Germinal center (tissue), 1 donor: ENCODE measurements around the gene JMJD4.
"Not testable (repeated sequence)": the region's sequence is repeated elsewhere in the genome, so short reads cannot be mapped to it uniquely, and the experiment has no call there.

Experiments
- DNase-seq: peaks from one replicate; pipeline ENCODE4 v3.0.0; 2012; ENCODE audit warnings: mixed read lengths, low spot score

JMJD4 gene

DNA sequence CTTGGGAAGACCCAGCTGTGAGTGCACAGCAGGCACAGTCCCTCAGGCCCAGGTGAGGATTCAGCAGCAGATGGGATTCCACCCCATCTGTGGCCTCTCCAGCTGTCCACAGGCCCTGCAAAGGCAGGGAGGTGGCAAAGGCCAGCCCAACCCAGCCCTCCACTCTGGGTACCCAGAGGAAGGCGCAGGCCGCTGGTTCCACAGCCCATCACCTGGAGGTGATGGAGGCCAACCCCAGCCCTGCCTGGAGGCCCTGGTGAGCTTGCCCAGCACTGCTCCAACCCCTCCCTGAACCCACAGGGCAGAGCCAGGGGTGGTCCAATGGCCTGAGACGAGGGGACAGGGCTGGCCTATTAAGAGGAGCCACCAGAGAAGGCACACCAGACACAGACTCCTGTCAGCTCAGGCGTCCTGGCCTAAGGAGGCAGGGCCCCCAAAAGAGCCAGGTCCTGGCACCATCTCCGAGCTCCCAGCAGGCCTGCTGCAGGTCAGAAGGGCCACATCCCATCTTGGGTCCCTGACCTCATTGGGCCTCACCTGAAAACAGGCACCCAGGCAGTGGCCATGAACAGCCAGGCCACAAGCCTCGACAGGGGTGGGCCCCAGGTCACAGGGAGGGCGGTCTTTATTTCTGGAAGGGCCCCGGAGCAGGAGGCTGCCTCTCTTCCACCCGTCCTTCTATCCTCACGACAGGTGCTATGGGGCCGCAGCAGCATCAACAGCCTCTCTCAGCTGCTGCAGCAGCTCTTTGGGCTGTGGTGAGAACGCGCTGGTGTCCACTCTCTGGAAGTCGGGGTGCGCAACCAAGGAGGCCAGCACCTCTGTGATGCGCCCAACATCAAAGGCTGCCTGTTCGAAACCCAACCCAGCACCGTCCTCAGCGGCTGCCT is 3.2 kb downstream of the JMJD4 start:
- DNase-seq, result no peak

DNA sequence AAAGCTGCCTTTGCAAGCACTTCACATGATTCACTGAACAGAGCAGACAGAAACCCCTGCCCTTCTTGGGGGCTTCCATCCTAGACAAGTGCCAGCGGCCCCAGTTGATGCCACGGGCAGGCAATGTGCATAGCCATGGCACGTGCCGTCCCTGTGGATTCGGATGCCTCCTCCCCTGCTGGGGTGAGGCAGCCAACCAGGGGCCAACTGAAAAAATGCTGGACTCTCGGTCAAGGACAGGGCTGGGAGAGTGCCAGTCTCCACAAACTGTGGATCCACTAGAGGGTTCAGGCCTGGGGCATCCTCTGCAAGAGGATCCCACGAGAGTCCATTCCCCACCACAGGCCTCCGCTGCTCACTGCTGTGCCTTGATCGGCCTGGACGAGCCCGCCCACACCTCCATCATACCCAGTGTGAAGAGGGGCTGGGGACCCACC is 3.8 kb downstream of the JMJD4 start:
- no peak for DNase-seq

DNA sequence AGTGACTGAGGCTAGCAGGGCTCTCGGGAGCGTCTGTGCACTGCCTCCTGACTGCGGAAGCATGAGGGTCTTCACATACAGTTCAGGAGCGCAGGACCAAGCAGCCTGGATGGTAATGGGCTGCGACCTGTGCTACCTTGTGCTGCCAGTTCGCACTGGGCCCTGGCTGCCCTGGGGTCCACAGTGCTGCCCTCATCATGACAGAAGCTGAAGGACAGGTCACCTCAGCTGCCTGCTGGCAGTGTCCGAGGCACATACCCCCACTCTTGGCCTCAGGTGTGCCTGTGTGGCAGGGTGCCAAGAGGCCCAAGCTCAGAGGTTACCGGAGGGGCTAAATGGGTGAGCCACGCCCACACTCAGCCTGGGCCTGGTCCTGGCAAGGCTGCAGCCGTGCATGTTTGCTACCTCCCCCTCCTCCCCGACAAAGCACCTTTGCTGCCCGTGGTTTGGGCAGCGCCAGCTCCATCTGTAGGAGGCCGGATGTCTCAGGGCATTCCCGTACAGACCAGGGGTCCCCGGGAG is 4.4 kb downstream of the JMJD4 start:
- DNase-seq, result no peak

DNA sequence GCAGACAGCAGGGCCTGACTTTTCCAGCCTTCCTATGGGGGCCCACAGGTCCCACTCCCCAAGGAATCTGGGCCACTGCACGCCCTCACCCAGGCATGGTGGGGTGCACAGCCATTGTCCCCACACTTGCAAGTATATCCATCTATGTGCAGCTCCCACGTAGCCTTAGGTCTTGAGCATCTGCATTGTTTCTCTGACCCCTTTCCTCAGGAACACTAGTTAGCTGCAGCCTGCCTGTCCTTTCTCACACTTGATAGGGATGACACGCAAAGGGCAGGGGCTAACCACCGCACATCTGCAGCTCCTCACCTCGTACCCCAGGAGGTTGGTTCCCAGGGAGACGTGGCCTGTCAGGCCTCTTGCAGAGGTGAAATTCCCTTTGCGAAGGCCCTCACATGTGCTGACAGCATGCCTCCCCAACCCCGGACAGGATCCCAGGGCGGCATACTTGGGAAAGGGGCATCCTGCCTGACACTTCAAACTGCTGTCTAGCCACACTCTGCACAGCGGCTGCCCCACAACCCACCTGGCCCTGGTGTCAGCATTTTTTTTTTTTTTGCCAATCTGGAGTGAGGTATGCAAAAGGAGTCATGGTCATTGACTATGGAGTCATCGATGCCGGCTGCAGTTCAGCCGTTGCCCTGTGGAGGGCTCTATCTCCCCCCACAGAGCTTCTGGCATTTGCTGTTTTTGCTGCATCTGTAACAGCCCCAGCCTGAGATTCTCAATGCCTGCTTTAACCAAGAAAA is 5.0 kb downstream of the JMJD4 start:
- DNase-seq, result peak; percentile 75

DNA sequence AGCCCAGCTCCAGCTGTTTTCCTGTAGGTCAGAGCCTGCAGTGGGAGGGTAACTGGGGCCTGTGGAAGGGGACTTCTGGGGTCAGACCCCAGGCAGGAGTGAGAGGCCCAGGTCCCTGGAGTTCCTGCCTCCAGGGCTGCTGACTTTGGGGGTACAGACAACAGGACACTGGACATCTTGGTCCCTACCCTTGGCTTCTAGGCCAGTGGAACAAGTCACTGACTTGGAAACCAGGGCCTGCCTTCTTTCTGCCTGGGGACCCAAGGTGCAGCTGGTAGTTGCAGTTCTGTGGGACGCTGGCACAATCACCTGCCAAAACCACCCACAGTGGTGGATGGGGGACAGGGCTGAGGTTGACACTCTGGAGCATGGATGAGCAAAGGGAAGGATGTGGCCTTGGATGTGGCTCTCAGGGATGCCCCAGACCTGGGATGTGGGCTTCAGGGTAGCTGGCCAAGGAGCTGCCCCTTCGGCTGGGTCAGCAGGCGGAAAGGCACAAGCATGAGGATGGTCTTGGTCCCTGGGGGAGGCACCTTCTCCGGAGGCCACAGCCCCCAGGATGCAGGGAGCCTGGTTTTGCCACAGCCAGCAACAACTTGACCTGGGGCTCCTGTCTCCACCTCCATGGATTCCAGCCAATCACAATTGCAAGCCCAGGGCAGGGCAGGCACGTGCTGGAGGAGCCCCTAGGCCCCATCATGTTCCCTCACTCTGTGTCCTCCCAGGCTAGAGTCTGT is 5.8 kb downstream of the JMJD4 start:
- no peak for DNase-seq

DNA sequence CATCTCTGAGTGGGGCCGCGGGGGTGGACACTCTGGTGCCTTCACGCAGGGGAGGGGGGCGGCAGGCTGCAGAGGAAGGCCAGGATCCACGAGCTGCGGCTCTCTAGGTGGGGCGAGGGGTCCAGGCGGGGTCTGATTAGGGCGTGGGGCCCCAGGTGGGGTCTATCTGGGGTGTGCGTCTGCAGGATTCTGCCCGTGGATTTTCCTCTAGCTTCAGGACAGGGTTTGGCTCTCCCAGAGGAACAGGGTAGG is 6.3 kb downstream of the JMJD4 start:
- DNase-seq, result no peak

DNA sequence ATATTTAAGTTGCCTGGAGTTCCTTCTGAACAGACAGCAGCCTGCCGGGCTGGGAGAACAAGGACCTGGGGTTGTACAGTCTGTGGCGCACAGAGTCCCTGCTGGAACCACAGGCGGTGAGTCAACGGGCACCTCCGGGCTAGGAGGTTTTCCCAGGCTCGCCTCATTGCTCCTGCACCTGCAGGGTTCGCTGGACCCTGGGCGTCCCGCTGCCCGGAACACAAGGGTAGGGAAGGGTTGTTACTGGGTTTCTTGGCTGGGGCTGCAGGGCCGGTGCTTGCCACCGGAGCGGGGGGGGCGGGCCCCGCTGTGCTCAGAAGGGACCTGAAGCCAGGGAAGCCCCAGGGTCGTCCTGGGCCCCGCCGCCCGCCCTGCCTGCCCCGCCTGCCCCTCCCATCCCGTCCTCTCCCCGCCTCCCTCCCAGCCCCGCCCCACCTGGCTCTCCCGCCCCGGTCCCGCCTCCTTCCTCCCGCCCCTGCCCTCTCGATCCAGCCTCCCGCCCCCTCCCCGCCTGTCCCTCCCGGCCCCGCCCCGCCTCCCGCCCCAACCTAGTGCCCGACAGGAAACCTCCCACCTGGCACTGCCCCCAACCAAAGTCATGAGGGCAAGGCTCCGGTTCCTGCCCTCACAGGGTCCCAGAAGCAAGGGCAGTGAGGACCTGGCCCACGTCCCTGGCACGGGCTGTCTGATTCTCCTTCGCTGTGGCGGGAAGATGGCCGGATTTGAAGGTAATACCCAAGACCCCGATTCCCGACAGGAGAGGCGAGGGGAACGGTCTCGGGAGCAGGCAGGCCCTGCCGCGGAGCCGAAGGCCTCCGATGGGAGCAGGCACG is 6.8 kb downstream of the JMJD4 start:
- peak; percentile 78 for DNase-seq

DNA sequence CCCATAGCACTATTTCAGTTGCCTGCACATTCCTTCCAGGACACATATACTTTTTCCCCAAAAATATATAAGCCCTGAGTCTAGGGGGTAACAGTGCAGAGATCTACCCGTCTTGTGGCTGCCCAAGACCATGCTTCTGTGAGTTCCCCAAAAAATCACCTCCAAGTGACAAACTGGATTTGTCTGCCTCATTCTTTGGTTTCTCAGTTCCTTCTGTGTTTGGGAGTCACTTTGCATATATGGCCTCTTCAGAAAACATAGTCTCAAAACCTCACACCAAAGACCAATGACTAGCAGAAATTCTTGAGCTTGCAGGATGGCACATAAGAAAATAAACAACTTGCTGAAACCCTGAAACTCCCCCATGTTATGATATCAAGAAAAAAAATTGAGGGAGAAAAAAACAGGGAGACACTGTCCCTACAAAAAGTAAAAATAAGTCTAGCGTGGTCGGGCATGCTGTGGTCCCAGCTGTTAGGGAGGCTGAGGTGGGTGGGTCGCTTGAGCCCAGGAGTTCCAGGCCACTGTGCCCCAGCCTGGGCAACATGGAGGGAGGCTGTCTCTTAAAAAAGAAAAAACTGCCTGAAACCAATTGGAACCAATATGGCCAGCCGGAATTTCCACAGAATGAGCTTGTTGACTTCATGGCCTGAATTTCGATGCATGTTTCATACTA is 8.0 kb downstream of the JMJD4 start:
- DNase-seq, result no peak

DNA sequence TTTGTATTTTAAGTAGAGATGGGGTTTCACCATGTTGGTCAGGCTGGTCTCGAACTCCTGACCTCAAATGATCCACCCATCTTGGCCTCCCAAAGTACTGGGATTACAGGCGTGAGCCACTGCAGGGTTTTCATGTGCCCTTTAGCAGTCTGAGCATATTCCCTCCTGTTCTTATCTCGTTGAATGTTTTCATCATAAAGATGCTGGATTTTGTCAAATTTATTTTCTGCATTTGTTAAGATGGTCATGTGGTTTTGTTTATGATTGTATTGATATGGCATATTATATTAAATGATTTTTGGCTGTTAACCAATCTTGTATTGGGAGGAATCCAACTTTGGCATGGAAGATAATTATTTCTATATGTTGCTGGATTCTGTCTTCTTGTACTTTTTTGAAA is 8.8 kb downstream of the JMJD4 start:
- no peak for DNase-seq

DNA sequence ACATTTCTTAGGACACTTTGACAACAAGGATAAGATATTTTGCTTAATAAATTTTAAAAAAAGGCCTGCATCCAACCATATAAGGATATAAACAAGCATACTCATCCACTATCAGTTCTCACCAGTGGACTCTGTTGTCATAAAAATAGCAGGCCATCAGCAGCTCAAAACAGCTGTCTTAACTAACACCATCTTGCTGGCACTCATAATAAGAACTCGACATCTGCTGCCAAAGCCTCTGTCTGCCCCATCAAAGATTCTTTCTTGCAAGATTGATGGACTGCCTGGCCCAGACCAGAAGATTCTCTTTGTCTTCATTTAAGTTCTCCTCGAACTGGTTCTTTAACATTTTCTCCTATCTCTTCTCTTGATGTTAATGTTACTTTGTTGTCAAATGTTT is 10.1 kb downstream of the JMJD4 start:
- DNase-seq, result no peak

DNA sequence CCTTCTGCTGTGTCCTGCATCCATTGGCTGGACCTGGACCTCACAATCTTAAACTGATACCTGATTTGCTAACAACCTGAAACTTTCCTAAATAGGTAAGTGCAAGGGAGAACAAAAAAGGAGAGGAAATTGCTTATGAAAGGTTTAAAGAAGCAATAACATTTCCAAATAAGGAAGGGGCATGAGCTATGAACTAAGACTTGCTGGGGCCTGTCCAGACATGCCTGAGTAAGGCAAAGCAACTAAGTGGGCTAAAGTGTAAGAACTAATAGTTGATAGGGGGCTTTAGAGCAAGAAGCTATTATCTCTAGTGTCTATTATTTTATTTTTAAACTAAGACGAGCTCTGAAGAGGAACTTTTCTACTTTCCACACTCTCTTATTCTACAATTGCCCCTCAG is 11.6 kb downstream of the JMJD4 start:
- DNase-seq, result no peak

DNA sequence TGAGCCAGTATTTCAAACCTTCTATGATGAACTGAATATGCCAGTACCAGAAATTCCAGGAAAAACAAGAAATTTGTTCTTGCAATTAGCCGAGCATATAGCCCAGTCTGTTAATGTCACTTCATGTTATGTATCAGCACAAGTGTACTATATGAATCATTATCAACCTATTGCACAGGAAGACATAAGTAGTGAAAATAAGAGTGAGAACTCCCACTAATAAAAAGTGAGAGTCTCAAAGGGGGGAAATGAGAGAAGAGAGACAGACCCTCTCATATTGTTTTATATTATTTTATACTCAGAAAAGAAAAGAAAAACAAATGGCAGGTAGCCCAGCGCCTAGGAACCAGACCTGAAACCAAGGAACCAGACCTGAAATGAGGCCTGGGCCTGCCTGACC is 16.2 kb downstream of the JMJD4 start:
- no peak for DNase-seq

DNA sequence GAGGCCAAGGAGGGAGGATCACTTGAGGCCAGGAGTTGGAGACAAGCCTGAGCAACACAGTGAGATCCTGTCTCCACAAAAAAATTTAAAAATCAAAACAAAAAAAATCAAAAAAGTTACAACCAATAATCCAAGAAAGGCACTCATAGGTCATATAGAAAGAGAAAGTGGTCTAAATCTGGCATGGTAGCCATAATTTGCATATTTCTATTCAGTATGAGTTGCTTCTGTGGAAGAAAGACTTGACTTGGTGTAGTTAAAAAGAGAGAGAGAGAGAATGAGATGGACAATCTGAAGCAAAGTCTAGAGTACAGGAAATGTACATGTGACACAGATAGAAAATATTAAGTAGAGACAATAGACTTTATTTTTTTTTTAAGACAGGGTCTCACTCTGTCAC is 22.5 kb downstream of the JMJD4 start:
- DNase-seq, result no peak

DNA sequence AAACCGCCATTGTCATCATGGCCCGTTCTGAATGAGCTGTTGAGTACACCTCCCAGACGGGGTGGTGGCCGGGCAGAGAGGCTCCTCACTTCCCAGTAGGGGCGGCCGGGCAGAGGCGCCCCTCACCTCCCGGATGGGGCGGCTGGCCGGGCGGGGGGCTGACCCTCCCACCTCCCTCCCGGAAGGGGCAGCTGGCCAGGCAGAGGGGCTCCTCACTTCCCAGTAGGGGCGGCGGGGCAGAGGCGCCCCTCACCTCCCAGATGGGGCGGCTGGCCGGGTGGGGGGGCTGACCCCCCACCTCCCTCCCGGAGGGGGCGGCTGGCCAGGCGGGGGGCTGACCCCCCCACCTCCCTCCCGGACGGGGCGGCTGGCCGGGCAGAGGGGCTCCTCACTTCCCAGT is 24.6 kb downstream of the JMJD4 start:
- DNase-seq, result not testable (repeated sequence)

DNA sequence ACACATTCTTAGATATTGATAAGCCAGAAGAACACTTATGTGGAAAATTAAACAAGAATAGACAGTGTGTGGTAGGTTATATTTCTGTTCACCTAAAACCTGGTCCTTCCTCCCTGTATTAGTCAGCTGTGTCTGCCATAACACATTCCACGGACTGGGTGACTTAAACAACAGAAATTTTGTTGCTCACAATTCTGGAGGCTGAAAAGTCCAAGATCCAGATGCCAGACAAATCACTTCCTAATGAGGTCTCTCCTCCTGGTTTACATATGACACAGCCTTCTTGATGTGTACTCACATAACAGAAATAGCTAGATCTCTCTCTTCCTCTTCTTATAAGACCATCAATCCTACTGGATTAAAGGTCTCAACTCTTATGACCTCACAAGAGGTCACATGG is 25.7 kb downstream of the JMJD4 start:
- DNase-seq, result no peak

DNA sequence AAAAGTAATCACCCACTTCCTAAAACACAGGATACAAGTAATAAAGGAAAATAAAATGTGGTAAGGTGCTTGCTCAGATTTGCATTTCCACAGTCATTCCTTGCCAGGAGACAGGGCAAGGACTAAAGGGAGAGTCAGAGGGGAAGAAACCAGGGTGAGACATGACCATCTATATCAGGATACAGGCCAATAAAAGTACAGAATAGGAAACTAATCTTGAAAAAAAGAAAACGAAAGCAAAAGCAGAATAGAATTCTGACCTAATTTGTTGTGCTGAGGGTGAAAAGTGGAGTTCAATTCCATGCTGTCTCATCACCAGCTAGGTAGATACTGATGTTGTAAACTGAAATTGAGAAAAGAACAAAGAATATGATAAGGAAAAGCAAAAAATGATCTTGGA is 27.3 kb downstream of the JMJD4 start:
- no peak for DNase-seq

DNA sequence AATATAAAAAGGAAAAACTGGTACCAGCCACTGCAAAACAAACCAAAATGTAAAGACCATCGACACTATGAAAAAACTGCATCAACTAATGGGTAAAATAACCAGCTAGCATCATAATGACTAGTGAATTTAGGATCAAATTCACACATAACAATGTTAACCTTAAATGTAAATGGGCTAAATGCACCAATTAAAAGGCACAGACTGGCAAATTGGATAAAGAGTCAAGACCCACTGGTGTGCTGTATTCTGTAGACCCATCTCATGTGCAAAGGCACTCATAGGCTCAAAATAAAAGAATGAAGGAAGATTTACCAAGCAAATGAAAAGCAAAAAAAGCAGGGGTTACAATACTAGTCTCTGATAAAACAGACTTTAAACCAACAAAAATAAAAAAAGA is 33.5 kb downstream of the JMJD4 start:
- not testable (repeated sequence) for DNase-seq

DNA sequence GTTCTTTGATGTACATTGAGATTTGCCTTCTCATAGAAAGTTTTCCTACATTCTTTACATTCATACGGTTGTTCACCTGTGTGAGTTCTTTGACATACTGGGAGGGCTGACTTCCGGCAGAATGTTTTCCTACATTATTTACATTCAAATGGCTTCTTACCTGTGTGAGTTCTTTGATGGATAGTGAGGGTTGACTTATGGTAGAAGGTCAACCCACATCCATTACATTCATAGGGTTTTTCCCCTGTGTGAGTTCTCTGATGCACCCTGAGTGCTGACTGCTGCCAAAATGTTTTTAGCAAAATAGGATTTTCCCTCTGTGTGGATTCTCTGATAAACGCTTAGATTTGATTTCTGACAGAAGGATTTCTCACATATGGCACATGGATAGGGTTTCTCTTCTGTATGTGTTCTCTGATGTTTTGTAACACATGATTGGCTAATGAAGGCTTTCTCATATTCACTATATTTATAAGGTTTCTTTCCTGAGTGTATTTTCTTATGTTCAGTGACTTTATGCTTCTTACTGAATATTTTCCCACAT is 37.7 kb downstream of the JMJD4 start:
- DNase-seq, result no peak

DNA sequence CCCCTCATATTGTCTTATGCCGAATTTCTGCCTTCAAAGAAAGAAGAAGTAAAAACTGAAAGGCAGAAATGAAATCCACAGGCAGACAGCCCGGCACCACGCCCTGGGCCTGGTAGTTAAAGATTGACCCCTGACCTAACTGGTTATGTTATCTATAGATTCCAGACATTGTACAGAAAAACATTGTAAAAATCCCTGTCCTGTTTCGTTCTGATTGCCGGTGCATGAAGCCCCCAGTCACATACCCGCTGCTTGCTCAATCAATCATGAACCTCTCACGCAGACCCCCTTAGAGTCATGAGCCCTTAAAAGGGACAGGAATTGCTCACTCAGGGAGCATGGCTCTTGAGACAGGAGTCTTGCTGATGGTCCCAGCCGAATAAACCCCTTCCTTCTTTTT is 49.3 kb downstream of the JMJD4 start:
- DNase-seq, result no peak
